Tibial nerve (tissue), 4 donors: ENCODE measurements around the gene CBARP.
A peak's percentile ranks its signal among the peaks of the same experiment; 100 is the strongest.

ENCODE experiments used
- EP300 ChIP-seq, 2 donors: sonication (generic); formaldehyde crosslinking; IDR thresholded peaks; one replicate each; pipeline ENCODE4 v1.6.1; 2017; ENCODE audit warnings: antibody characterized with exemption in 2 of 2, mild to moderate bottlenecking in 1 of 2
- POLR2A ChIP-seq, 2 donors: fragments of 450-650 bp; IDR thresholded peaks; one replicate each; pipeline ENCODE4 v1.6.1; 2017; ENCODE audit warnings: antibody characterized with exemption in 2 of 2, mild to moderate bottlenecking in 2 of 2, moderate library complexity in 2 of 2
- TF ChIP-seq, protein P1 (sequence below), 5 experiments: fragments of 200-600 bp in 3 of 5; fragments of 450-650 bp in 2 of 5; sonication (generic) in 3 of 5; IDR thresholded peaks; one replicate each; pipeline ENCODE4 v1.5.1; 2016 to 2019; ENCODE audit warnings: antibody characterized with exemption in 5 of 5, mild to moderate bottlenecking in 3 of 5, moderate library complexity in 2 of 5

DNA sequence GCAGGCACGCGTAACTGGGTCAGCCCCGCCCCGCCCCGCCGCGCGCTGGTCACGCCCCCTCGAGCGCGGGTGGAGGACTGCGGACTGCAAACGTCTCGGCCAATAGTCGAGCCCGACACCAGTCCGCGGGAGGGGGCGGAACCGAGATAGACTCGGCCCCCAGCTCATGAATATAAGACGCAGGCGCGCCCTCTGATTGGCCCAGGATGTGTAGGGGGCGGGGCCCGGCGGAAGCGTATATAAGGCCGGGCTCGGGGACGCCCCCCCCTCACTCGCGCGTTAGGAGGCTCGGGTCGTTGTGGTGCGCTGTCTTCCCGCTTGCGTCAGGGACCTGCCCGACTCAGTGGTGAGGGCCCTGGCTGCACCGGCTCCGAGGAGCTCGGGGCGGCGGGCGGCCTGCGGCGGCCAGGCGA, 31.3 kb upstream of the CBARP start, which contains the start of gene CIRBP:
- TF ChIP-seq, protein P1, sequence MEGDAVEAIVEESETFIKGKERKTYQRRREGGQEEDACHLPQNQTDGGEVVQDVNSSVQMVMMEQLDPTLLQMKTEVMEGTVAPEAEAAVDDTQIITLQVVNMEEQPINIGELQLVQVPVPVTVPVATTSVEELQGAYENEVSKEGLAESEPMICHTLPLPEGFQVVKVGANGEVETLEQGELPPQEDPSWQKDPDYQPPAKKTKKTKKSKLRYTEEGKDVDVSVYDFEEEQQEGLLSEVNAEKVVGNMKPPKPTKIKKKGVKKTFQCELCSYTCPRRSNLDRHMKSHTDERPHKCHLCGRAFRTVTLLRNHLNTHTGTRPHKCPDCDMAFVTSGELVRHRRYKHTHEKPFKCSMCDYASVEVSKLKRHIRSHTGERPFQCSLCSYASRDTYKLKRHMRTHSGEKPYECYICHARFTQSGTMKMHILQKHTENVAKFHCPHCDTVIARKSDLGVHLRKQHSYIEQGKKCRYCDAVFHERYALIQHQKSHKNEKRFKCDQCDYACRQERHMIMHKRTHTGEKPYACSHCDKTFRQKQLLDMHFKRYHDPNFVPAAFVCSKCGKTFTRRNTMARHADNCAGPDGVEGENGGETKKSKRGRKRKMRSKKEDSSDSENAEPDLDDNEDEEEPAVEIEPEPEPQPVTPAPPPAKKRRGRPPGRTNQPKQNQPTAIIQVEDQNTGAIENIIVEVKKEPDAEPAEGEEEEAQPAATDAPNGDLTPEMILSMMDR (IDR thresholded peaks at IDR 0.05): peak in 1 of 5 experiments; percentile 46
- peak; percentile 97 to 100 for TF ChIP-seq POLR2A (IDR thresholded peaks at IDR 0.05)
- peak; percentile 90 to 99 for TF ChIP-seq EP300 (IDR thresholded peaks at IDR 0.05)
